ENCODE results near the gene KCNA10.

The KCNA10 gene

DNA sequence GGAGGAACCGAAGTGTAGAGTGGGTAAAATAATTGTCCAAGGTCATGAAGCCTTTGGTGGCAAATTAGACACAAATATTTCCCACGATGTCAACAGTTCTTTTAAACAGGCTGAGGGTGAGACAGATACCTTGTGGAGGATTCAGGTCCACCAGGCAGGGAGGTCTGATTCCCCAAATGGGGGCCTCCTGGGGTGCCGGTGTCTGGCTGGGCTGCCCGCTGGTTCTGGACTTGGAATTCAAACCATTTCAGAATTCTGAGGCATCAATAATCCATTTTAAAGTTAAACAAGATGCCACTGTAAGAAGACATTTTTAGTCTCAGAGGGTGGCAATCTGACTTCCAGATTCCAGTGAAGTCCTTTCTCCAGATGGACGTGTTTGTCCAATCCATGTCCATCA, 15.5 kb downstream of the KCNA10 start:
- no peak overlapping the region for H3K4me3 ChIP-seq (ENCODE audit: low read depth, low read length)
- no peak for DNase-seq (ENCODE audit: low read depth)
- TF ChIP-seq CTCF (IDR thresholded peaks at IDR 0.05; ENCODE audit: low read depth, low read length) (no peak), MYC (IDR thresholded peaks at IDR 0.05; ENCODE audit: low read depth, low read length) (no peak), POLR2A (IDR thresholded peaks at IDR 0.05; ENCODE audit: extremely low read depth, insufficient read length) (no peak)
- TF ChIP-seq, protein P1, sequence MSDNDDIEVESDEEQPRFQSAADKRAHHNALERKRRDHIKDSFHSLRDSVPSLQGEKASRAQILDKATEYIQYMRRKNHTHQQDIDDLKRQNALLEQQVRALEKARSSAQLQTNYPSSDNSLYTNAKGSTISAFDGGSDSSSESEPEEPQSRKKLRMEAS (IDR thresholded peaks at IDR 0.05; ENCODE audit: low read depth, low read length): no peak

DNA sequence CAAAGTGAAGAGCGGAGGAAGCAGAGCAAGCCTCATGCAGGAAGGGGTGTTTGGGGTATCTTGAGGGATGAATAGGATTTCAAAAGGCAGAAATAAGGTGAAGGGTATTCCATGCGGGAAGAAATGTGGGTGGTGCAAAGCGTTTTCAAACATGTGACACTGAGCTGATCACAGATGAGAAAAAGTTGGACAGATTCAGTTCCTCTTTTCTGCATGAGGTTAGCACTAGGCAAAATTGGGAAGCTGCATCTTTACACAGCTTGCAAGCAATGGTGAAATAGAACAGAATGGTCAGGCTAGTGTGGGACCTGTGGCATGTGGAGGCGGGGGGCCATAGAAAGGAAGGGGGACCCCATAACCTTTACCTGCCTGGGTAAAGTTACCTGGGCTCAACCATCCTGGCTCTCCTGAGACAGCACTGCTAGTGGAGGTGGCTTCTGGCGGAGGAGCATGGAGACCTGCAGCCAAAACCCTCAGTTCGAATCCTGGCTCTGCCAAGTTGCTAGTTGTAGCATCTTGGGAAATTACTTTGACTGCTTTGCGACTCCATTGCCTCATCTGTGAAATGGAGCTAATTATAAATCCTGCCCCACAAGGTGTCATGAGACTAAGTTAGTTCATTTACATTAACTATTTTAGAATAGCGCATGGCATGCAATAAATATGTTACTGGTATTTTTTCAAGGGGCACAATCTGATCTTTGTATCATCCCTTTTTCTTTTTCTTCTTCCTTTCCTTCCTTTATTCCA, 16.4 kb downstream of the KCNA10 start:
- TF ChIP-seq CTCF (IDR thresholded peaks at IDR 0.05; ENCODE audit: low read depth, low read length): no peak
- TF ChIP-seq MYC (IDR thresholded peaks at IDR 0.05; ENCODE audit: low read depth, low read length): peak; percentile 55; the same call in 1 of the 2 replicates
- TF ChIP-seq, protein P1 (IDR thresholded peaks at IDR 0.05; ENCODE audit: low read depth, low read length): peak; percentile 81
- no peak overlapping the region for H3K4me3 ChIP-seq (ENCODE audit: low read depth, low read length)
- peak; percentile 70 for DNase-seq (ENCODE audit: low read depth)

GRCh38 chr1:110501488-110502132, 17.4 kb downstream of the KCNA10 start:
- TF ChIP-seq CTCF (IDR thresholded peaks at IDR 0.05; ENCODE audit: low read depth, low read length) (no peak), POLR2A (IDR thresholded peaks at IDR 0.05; ENCODE audit: extremely low read depth, insufficient read length) (no peak), MYC (IDR thresholded peaks at IDR 0.05; ENCODE audit: low read depth, low read length) (no peak)
- TF ChIP-seq, protein P1 (IDR thresholded peaks at IDR 0.05; ENCODE audit: low read depth, low read length): no peak
- no peak for DNase-seq (ENCODE audit: low read depth)
- H3K4me3 ChIP-seq (ENCODE audit: low read depth, low read length): no peak overlapping the region

DNA sequence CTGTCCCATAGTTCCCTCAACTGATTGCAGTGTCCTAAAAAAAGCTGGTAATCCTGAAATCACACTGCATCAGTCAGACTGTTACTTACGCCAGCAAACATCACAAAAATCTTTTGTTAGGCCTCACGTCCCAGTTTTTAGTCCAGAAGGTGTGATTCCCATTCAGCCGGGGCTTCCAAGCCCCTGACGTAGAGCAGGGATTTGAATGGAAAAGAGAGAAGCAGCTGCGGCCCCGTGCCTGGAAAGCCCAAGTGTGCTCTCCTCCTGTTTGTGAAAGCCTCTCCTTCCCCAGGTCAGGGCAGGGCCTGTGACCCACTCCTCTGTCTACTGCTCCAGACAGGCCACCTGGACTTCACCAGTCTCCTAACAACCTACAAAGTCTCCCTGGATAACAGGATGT, 20.7 kb downstream of the KCNA10 start:
- no peak for DNase-seq (ENCODE audit: low read depth)
- H3K4me3 ChIP-seq (ENCODE audit: low read depth, low read length): no peak overlapping the region
- TF ChIP-seq MYC (IDR thresholded peaks at IDR 0.05; ENCODE audit: low read depth, low read length) (no peak), CTCF (IDR thresholded peaks at IDR 0.05; ENCODE audit: low read depth, low read length) (no peak), POLR2A (IDR thresholded peaks at IDR 0.05; ENCODE audit: extremely low read depth, insufficient read length) (no peak)
- TF ChIP-seq, protein P1 (IDR thresholded peaks at IDR 0.05; ENCODE audit: low read depth, low read length): no peak

GRCh38 chr1:110495926-110496600, 22.9 kb downstream of the KCNA10 start:
- peak; percentile 79 for DNase-seq (ENCODE audit: low read depth)
- TF ChIP-seq CTCF (IDR thresholded peaks at IDR 0.05; ENCODE audit: low read depth, low read length) (peak; percentile 62), POLR2A (IDR thresholded peaks at IDR 0.05; ENCODE audit: extremely low read depth, insufficient read length) (no peak), MYC (IDR thresholded peaks at IDR 0.05; ENCODE audit: low read depth, low read length) (no peak)
- TF ChIP-seq, protein P1 (IDR thresholded peaks at IDR 0.05; ENCODE audit: low read depth, low read length): no peak
- H3K4me3 ChIP-seq (ENCODE audit: low read depth, low read length): no peak overlapping the region
